OCI-LY7 (cell line): Measurements from ENCODE around the gene ASH1L.
"Not testable (repeated sequence)": the region's sequence is repeated elsewhere in the genome, so short reads cannot be mapped to it uniquely, and the experiment has no call there.

ENCODE experiments used
- CTCF ChIP-seq: fragments of 200-600 bp; sonication (generic); conservative IDR thresholded peaks from 2 replicates; pipeline ENCODE4 v1.5.1; 2014; ENCODE audit warnings: mild to moderate bottlenecking, antibody characterized with exemption, low read length, moderate library complexity, mixed read lengths
- EZH2phosphoT487 ChIP-seq: fragments of 200-600 bp; sonication (generic); IDR thresholded peaks from 2 replicates; pipeline ENCODE4 v1.6.1; 2018; ENCODE audit warnings: low read depth, borderline replicate concordance, mild to moderate bottlenecking, mixed run types, antibody characterized with exemption, low read length, moderate library complexity, mixed read lengths

- not testable (repeated sequence) for TF ChIP-seq CTCF, EZH2phosphoT487
Measured at GRCh38 chr1:155561779-155562580, 623 bp downstream of the ASH1L start.
